ENCODE data around the gene NBPF12. TPM values are rescaled to one million over a fixed set of nuclear protein-coding genes. Genes with fewer than 3 reads are reported as not detected.

The NBPF12 gene
- total RNA-seq, 1 donor from 2014 or later = 19.4 TPM

Other genes starting within 250 kb of the NBPF12 start
- 48.9 TPM for gene PRKAB2, start 234.1 kb downstream of the NBPF12 start, total RNA-seq